ENCODE measurements around the gene PPP6C. TPM values are rescaled to one million over a fixed set of nuclear protein-coding genes. Genes with fewer than 3 reads are reported as not detected.

PPP6C gene
- total and polyA plus RNA-seq, 7 experiments from 2014 or later: 32.9 to 56.5 (median 50.7) TPM

- ATAC-seq: no peak
- no peaks in the 10 kb centered on the region for H3K36me3 ChIP-seq (ENCODE audit: control insufficient read depth in 2 of 3, insufficient read depth in 3 of 3, low read length in 3 of 3)
- no peak overlapping the region for H3K27ac ChIP-seq (ENCODE audit: low read depth, low read length)
- no peaks in the 10 kb centered on the region for H3K27me3 ChIP-seq (ENCODE audit: control insufficient read depth in 2 of 2, insufficient read depth in 2 of 2, low read length in 2 of 2)
- intact Hi-C loops (cut with micrococcal nuclease): no loop called here
- DNase-seq: no peak
- peaks cover 16 to 38% (median 31%) of the 10 kb centered on the region in 7 donors for H3K4me1 Mint-ChIP-seq
- H3K9me3 Mint-ChIP-seq: peaks cover 0 to 12% (median 0%) of the 10 kb centered on the region in 11 donors
- H3K4me3 Mint-ChIP-seq: no peak overlapping the region
- H3K27me3 Mint-ChIP-seq: no peaks in the 10 kb centered on the region
- H3K27ac Mint-ChIP-seq: peak overlapping the region in 3 of 9 donors; percentile 41 to 75 (median 68)
- no peaks in the 10 kb centered on the region for H3K9me3 ChIP-seq (ENCODE audit: control insufficient read depth in 2 of 3, low read length in 3 of 3)
- H3K36me3 Mint-ChIP-seq: peaks cover 0 to 21% (median 11%) of the 10 kb centered on the region in 5 donors
- H3K4me3 ChIP-seq (ENCODE audit: low read length): no peak overlapping the region
- H3K4me1 ChIP-seq (ENCODE audit: control insufficient read depth in 2 of 2, insufficient read depth in 2 of 2, low read length in 2 of 2): no peaks in the 10 kb centered on the region
- ChIA-PET POLR2A (interaction anchor here (0.6 to 1.3 kb wide), 5 partner anchors 8 to 244 kb away, joined by 3 to 6 read pairs (median 4); no protein-coding TSS in a partner anchor), CTCF (interaction anchor here (0.6 kb wide), 1 partner anchor 342 kb away, joined by 3 read pairs; no protein-coding TSS in a partner anchor)
Observed at GRCh38 chr9:125133403-125134329, 55.9 kb downstream of the PPP6C start.

- Histone ChIP-seq H3K4me3 (ENCODE audit: low read length) (no peak overlapping the region), H3K4me1 (ENCODE audit: control insufficient read depth in 2 of 2, insufficient read depth in 2 of 2, low read length in 2 of 2) (peaks cover 2 to 8% of the 10 kb centered on the region in 2 donors), H3K36me3 (ENCODE audit: control insufficient read depth in 2 of 3, insufficient read depth in 3 of 3, low read length in 3 of 3) (no peaks in the 10 kb centered on the region), H3K27me3 (ENCODE audit: control insufficient read depth in 2 of 2, insufficient read depth in 2 of 2, low read length in 2 of 2) (no peaks in the 10 kb centered on the region), H3K9me3 (ENCODE audit: control insufficient read depth in 2 of 3, low read length in 3 of 3) (no peaks in the 10 kb centered on the region), H3K27ac (ENCODE audit: low read depth, low read length) (peak overlapping the region; percentile 7)
- H3K36me3 Mint-ChIP-seq: peaks cover 0 to 19% (median 8%) of the 10 kb centered on the region in 5 donors
- no peaks in the 10 kb centered on the region for H3K27me3 Mint-ChIP-seq
- ChIA-PET POLR2A (interaction anchor here (1.0 to 1.3 kb wide), 3 partner anchors 11 to 109 kb away, joined by 3 to 6 read pairs (median 3); partner anchors contain the start of genes HSPA5 and SCAI), CTCF (interaction anchor here (0.6 to 1.0 kb wide), 3 partner anchors 9 to 64 kb away, joined by 4 to 5 read pairs (median 4); no protein-coding TSS in a partner anchor)
- H3K27ac Mint-ChIP-seq: peak overlapping the region in 6 of 9 donors; percentile 14 to 76 (median 52)
- peak overlapping the region in 7 of 10 donors; percentile 12 to 52 (median 20) for H3K4me3 Mint-ChIP-seq
- no peak for ATAC-seq
- intact Hi-C loops (cut with micrococcal nuclease): no loop called here
- DNase-seq: no peak
- peaks cover 0 to 12% (median under 1%) of the 10 kb centered on the region in 11 donors for H3K9me3 Mint-ChIP-seq
- H3K4me1 Mint-ChIP-seq: peaks cover 16 to 43% (median 35%) of the 10 kb centered on the region in 7 donors
Observed at GRCh38 chr9:125131778-125132177, 57.8 kb downstream of the PPP6C start.

- H3K4me1 ChIP-seq (ENCODE audit: control insufficient read depth in 2 of 2, insufficient read depth in 2 of 2, low read length in 2 of 2): peaks cover 18 to 36% of the 10 kb centered on the region in 2 donors
- no peak overlapping the region for H3K4me3 ChIP-seq (ENCODE audit: low read length)
- Mint-ChIP-seq H3K27ac (peak overlapping the region; percentile 84 to 98 (median 96)), H3K27me3 (no peaks in the 10 kb centered on the region), H3K9me3 (peaks cover 0 to 3% (median 0%) of the 10 kb centered on the region in 11 donors), H3K4me3 (peak overlapping the region; percentile 67 to 87 (median 82)), H3K36me3 (peaks cover 0 to 13% (median 0%) of the 10 kb centered on the region in 5 donors), H3K4me1 (peaks cover 29 to 57% (median 38%) of the 10 kb centered on the region in 7 donors)
- ChIA-PET CTCF (interaction anchor here (0.6 to 3.3 kb wide), 5 partner anchors 14 to 231 kb away, joined by 3 to 25 read pairs (median 4); partner anchors contain the start of gene SCAI), POLR2A (interaction anchor here (0.5 to 5.1 kb wide), 17 partner anchors 8 to 264 kb away, joined by 3 to 39 read pairs (median 4); partner anchors contain the start of genes ARPC5L, GOLGA1, RPL35 and SCAI)
- intact Hi-C loops (cut with micrococcal nuclease): loop anchor here (1.0 to 5.0 kb wide), 5 partner anchors 17 to 354 kb away; partner anchors contain the start of genes GOLGA1 (in 2 of the 2), SCAI (in 2 of the 2), HSPA5 (in 1 of the 2) and NR6A1 (in 1 of the 2)
- DNase-seq: peak; percentile 55 to 93 (median 88)
- H3K27me3 ChIP-seq (ENCODE audit: control insufficient read depth in 2 of 2, insufficient read depth in 2 of 2, low read length in 2 of 2): no peaks in the 10 kb centered on the region
- no peaks in the 10 kb centered on the region for H3K36me3 ChIP-seq (ENCODE audit: control insufficient read depth in 2 of 3, insufficient read depth in 3 of 3, low read length in 3 of 3)
- peak; percentile 100 for ATAC-seq
- no peaks in the 10 kb centered on the region for H3K9me3 ChIP-seq (ENCODE audit: control insufficient read depth in 2 of 3, low read length in 3 of 3)
- H3K27ac ChIP-seq (ENCODE audit: low read depth, low read length): peak overlapping the region; percentile 27
Observed at GRCh38 chr9:125126019-125126746, 63.4 kb downstream of the PPP6C start.

DNA sequence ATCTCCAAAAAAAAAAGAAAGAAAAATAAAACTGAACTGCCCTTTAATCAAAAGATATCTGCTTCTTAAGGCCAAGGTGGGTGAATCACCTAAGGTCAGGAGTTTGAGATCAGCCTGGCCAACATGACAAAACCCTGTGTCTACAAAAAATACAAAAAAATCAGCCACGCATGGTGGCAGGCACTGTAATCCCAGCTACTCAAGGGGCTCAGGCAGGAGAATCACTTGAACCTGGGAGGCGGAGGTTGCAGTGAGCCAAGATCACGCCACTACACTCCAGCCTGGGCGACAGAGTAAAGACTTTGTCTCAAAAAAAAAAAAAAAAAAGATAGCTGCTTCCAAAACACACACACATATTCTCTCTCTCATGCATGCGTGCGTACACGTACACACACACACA is 64.1 kb downstream of the PPP6C start:
- Mint-ChIP-seq H3K4me1 (peaks cover 33 to 64% (median 44%) of the 10 kb centered on the region in 7 donors), H3K27ac (peak overlapping the region; percentile 84 to 98 (median 96)), H3K4me3 (peak overlapping the region; percentile 67 to 87 (median 82)), H3K9me3 (peaks cover 0 to 4% (median 0%) of the 10 kb centered on the region in 11 donors), H3K36me3 (peaks cover 0 to 13% (median 0%) of the 10 kb centered on the region in 5 donors), H3K27me3 (no peaks in the 10 kb centered on the region)
- no peak for ATAC-seq
- POLR2A ChIA-PET: interaction anchor here (0.5 to 5.1 kb wide), 15 partner anchors 9 to 618 kb away, joined by 3 to 39 read pairs (median 4); partner anchors contain the start of genes GOLGA1 and SCAI
- no peaks in the 10 kb centered on the region for H3K9me3 ChIP-seq (ENCODE audit: control insufficient read depth in 2 of 3, low read length in 3 of 3)
- no peaks in the 10 kb centered on the region for H3K36me3 ChIP-seq (ENCODE audit: control insufficient read depth in 2 of 3, insufficient read depth in 3 of 3, low read length in 3 of 3)
- CTCF ChIA-PET: interaction anchor here (0.6 to 3.3 kb wide), 5 partner anchors 14 to 231 kb away, joined by 3 to 25 read pairs (median 4); partner anchors contain the start of gene SCAI
- intact Hi-C loops (cut with micrococcal nuclease): loop anchor here (5.0 kb wide), 2 partner anchors 183 to 353 kb away; partner anchors contain the start of genes GOLGA1 (in 2 of the 2) and NR6A1 (in 1 of the 2)
- no peak overlapping the region for H3K4me3 ChIP-seq (ENCODE audit: low read length)
- peak overlapping the region; percentile 27 for H3K27ac ChIP-seq (ENCODE audit: low read depth, low read length)
- DNase-seq: no peak
- H3K4me1 ChIP-seq (ENCODE audit: control insufficient read depth in 2 of 2, insufficient read depth in 2 of 2, low read length in 2 of 2): peaks cover 21 to 43% of the 10 kb centered on the region in 2 donors
- no peaks in the 10 kb centered on the region for H3K27me3 ChIP-seq (ENCODE audit: control insufficient read depth in 2 of 2, insufficient read depth in 2 of 2, low read length in 2 of 2)

DNA sequence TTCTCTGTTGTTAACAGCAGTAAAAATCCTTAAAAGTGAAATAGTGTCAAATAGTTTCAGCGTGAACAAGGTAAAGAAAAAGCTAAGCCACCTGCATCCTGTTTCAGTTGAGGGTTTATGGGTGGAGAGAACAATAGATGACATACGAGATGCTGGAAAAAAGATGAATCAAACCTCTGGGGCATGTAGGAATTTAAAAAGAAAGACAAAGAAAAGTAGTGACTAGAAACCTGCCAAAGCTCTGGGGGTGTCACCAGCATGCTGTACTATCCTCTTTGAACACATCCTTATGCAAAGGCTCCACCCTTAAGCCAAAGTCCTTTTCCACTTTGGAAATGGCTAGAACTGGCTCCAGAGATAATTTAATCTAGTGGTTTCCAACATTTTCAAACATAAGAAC is 68.5 kb downstream of the PPP6C start:
- ChIA-PET POLR2A (interaction anchor here (0.5 to 1.4 kb wide), 3 partner anchors 22 to 80 kb away, joined by 3 to 4 read pairs (median 3); partner anchors contain the start of gene RABEPK), CTCF (no interaction called here)
- H3K4me3 Mint-ChIP-seq: peak overlapping the region; percentile 18 to 72 (median 36)
- H3K4me1 ChIP-seq (ENCODE audit: control insufficient read depth in 2 of 2, insufficient read depth in 2 of 2, low read length in 2 of 2): peaks cover 13 to 35% of the 10 kb centered on the region in 2 donors
- no peaks in the 10 kb centered on the region for H3K9me3 ChIP-seq (ENCODE audit: control insufficient read depth in 2 of 3, low read length in 3 of 3)
- H3K27me3 ChIP-seq (ENCODE audit: control insufficient read depth in 2 of 2, insufficient read depth in 2 of 2, low read length in 2 of 2): no peaks in the 10 kb centered on the region
- peaks cover 29 to 69% (median 53%) of the 10 kb centered on the region in 7 donors for H3K4me1 Mint-ChIP-seq
- DNase-seq (peak in 5 of 9 donors; percentile 14 to 44 (median 33)), ATAC-seq (no peak)
- intact Hi-C loops (cut with micrococcal nuclease): no loop called here
- H3K9me3 Mint-ChIP-seq: peaks cover 0 to 3% (median 0%) of the 10 kb centered on the region in 11 donors
- no peak overlapping the region for H3K27ac ChIP-seq (ENCODE audit: low read depth, low read length)
- no peaks in the 10 kb centered on the region for H3K36me3 ChIP-seq (ENCODE audit: control insufficient read depth in 2 of 3, insufficient read depth in 3 of 3, low read length in 3 of 3)
- peak overlapping the region; percentile 7 to 84 (median 62) for H3K27ac Mint-ChIP-seq
- H3K4me3 ChIP-seq (ENCODE audit: low read length): no peak overlapping the region
- no peaks in the 10 kb centered on the region for H3K27me3 Mint-ChIP-seq
- H3K36me3 Mint-ChIP-seq: peaks cover 0 to 15% (median 0%) of the 10 kb centered on the region in 5 donors

All from naive thymus-derived CD4-positive, alpha-beta T cell (primary cell).